ENCODE data around the gene SDR42E2. TPM values are rescaled to one million over a fixed set of nuclear protein-coding genes. Genes with fewer than 3 reads are reported as not detected.

The SDR42E2 gene
- total and polyA plus RNA-seq, 2 of the 8 experiments (the other 6 are each of a cell fraction or from before 2014, with no cell fraction given) = 0.08 TPM; not detected in 1

DNA sequence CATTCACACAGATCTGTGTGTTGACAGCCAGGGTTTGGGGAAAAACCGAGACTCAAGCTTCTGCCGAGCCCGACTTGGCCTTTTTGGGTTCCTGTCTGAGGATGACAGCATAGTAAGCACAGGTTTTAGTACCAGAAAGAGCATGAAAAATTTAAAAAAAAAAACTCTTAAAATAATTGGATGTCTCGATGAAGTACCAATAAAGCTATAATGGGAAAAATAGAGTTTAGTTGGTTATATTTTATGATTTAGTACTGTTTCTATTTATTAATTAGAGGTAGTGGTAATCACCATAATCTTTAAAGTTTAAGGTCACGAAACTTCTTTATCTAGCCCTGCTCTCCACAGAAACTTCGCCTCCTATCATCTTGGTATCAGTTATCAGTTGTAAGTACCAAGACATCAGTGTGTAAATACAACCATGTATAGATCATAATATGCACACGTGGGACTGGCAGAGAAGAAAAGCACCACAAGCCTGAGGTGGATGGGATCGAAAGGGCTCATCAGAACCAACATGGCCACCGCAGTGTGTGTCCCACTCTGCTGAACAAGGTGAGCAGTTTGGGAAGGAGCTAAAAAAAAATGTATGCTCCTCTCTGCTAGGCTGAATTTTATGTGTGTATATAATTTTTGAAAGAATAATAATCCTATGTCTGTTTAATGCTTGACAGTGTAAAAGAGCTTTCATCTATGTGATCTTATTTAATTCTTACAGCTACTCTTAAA is 29.4 kb downstream of the SDR42E2 start:
- H3K27me3 ChIP-seq (replicated peaks in 1 of 4; ENCODE audit: control insufficient read depth in 3 of 4, extremely low read depth in 1 of 4, insufficient read depth in 3 of 4, low read length in 3 of 4) = peaks cover 0 to 6% (median 2%) of the 10 kb centered on the region in 4 experiments; a peak in 4 of 7 replicates
- H4K91ac ChIP-seq (replicated peaks; ENCODE audit: insufficient read length, low read length) = no peak overlapping the region
- H2AK5ac ChIP-seq (ENCODE audit: low read depth, low read length) = no peak overlapping the region
- no peak overlapping the region for H3K4ac ChIP-seq (replicated peaks; ENCODE audit: insufficient read length, low read depth, low read length)
- peak overlapping the region; percentile 23 for H4K5ac ChIP-seq (ENCODE audit: insufficient read length, low read depth, low read length)
- H3K4me1 ChIP-seq (replicated peaks in 1 of 4; ENCODE audit: control insufficient read depth in 3 of 4, insufficient read depth in 4 of 4, low read length in 3 of 4) = peaks cover 4 to 14% (median 10%) of the 10 kb centered on the region in 4 experiments; a peak in 6 of 7 replicates
- H3K4me2 ChIP-seq (ENCODE audit: insufficient read depth in 1 of 2, low read depth in 2 of 2, low read length in 2 of 2) = peak overlapping the region; percentile 92 to 98
- H3K79me1 ChIP-seq (ENCODE audit: low read depth, low read length) = no peaks in the 10 kb centered on the region
- no peak overlapping the region for H2BK20ac ChIP-seq (ENCODE audit: low read length)
- H2BK12ac ChIP-seq (ENCODE audit: low read depth, low read length) = no peak overlapping the region
- H3K23me2 ChIP-seq (ENCODE audit: low read depth, low read length) = peaks cover 8% of the 10 kb centered on the region
- H3K9me3 ChIP-seq (ENCODE audit: insufficient read depth in 2 of 2, low read depth in 1 of 2, low read length in 1 of 2) = no peaks in the 10 kb centered on the region
- ChIA-PET CTCF (ENCODE audit: partially characterized antibody) (interaction anchor here (0.6 to 1.4 kb wide), 10 partner anchors 7 to 187 kb away, joined by 3 to 6 read pairs (median 4); partner anchors contain the start of gene EEF2K), POLR2A (ENCODE audit: partially characterized antibody) (interaction anchor here (0.9 to 2.0 kb wide), 10 partner anchors 9 to 202 kb away, joined by 3 to 7 read pairs (median 4); partner anchors contain the start of gene EEF2K)
- DNase-seq (ENCODE audit: low read depth in 1 of 2, low spot score in 2 of 2) (no peak), FAIRE-seq (no peak)
- H2AFZ ChIP-seq (ENCODE audit: low read length) = no peak overlapping the region
- no peaks in the 10 kb centered on the region for H3K79me2 ChIP-seq (ENCODE audit: control insufficient read depth in 1 of 2, insufficient read depth in 2 of 2, low read length in 2 of 2)
- H4K20me1 ChIP-seq (replicated peaks in 1 of 2; ENCODE audit: control insufficient read depth in 1 of 2, insufficient read depth in 2 of 2, low read length in 2 of 2) = no peaks in the 10 kb centered on the region
- no peak overlapping the region for H2BK15ac ChIP-seq (ENCODE audit: low read length)
- H4K8ac ChIP-seq (ENCODE audit: extremely low read depth, insufficient read depth, low read length) = no peak overlapping the region
- H3K4me3 ChIP-seq (ENCODE audit: extremely low read depth in 1 of 4, insufficient read depth in 2 of 4, low read depth in 3 of 4, low read length in 4 of 4) = peak overlapping the region; percentile 66 to 81 (median 74)
- no peak overlapping the region for H3K18ac ChIP-seq (ENCODE audit: extremely low read depth, low read length)
- TF ChIP-seq YY1 (IDR thresholded peaks at IDR 0.05; ENCODE audit: low read depth, low read length) (0 out of 2 replicates have a peak, but pooled peaks have one; percentile 47), SUZ12 (IDR thresholded peaks at IDR 0.05; ENCODE audit: low read length) (no peak)
- H2BK120ac ChIP-seq (replicated peaks; ENCODE audit: low read depth, low read length) = no peak overlapping the region
- H3K23ac ChIP-seq (ENCODE audit: insufficient read length) = no peak overlapping the region
- H3K36me3 ChIP-seq (ENCODE audit: control insufficient read depth in 2 of 4, insufficient read depth in 4 of 4, low read length in 3 of 4) = no peaks in the 10 kb centered on the region
- H3K14ac ChIP-seq (ENCODE audit: insufficient read length) = no peak overlapping the region
- H2BK5ac ChIP-seq (ENCODE audit: low read depth, low read length) = 0 out of 2 replicates have a peak overlapping the region, but pooled peaks have one; percentile 11
- WGBS, 2 experiments (ENCODE audit: extremely low coverage in 1 of 2, insufficient coverage in 1 of 2, insufficient read length in 1 of 2, insufficient replicate concordance in 2 of 2, low coverage in 1 of 2, low lambda C conversion rate in 2 of 2, missing lambda C conversion rate in 1 of 2) = 45% methylated on average over 9 of the region's 9 CpGs; no CpG with 5 or more reads in 1 of the 2 experiments
- peak overlapping the region; percentile 74; the same call in 1 of the 2 replicates for H3K27ac ChIP-seq (ENCODE audit: low read depth, low read length)
- H3K56ac ChIP-seq (replicated peaks; ENCODE audit: insufficient read length, low read depth, low read length) = no peak overlapping the region
- peak overlapping the region in 3 of 4 experiments; percentile 32 to 48 (median 33); a peak in 3 of 7 replicates for H3K9ac ChIP-seq (replicated peaks in 1 of 4; ENCODE audit: extremely low read depth in 1 of 4, low read depth in 3 of 4, low read length in 3 of 4)
